NCI-H748 treated with DMSO at 0.1 percent for 48 hours (cell line): ENCODE data around the gene FKBP8.
A peak's percentile ranks its signal among the peaks of the same experiment; 100 is the strongest.
"Not testable (repeated sequence)": the region's sequence is repeated elsewhere in the genome, so short reads cannot be mapped to it uniquely, and the experiment has no call there.

Experiments
- DNase-seq: peaks from one replicate; lab custom pipeline; 2025; lab: John Stamatoyannopoulos, UW

Gene FKBP8

DNA sequence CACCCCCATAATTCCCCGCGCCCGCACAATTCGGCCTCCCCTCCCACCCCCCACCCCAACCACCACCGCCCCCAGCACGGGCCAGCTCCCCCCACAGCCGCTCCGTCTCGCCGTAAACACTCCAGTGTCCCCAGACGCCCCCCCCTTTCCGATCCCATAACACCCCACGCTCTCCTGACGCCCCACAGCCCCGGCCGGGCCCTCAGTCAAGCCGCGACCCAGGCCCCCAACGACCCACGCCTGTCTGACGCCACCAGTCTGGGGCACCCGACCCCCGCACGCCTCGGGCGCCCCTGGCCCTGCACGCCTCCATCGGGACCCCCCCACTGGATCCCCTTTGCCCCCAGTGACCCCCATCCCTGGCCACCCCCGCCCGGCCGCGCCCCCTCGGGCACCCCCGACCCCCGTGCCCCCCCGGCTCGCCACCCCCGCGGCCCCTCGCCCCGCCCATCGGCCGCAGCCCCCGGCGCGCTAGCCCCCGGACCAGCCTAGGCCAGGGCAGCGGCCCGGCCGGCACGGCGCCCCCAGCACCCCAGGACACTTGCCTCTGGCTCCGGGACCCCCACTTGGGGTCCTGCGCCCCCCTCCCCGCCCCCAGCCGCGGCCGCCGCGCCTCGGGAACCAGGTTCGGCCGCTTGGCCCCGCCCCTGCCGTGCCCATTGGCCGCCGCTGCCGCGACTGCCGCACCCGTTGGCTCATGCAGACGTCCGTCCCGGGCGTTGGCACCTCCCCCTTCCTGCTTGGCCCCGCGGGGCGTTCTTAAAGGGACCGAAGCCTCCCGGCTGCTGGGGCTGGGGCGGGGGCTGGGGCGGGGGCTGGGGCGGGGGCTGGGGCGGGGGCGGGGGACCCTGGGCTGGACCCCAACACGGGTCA is at the start of gene FKBP8:
Gene FKBP8, minus strand, starts transcription at position 633 of the 873 bp plus-strand sequence. CDS start 1,603 bp downstream, outside the sequence.
- DNase-seq = peak; percentile 49

DNA sequence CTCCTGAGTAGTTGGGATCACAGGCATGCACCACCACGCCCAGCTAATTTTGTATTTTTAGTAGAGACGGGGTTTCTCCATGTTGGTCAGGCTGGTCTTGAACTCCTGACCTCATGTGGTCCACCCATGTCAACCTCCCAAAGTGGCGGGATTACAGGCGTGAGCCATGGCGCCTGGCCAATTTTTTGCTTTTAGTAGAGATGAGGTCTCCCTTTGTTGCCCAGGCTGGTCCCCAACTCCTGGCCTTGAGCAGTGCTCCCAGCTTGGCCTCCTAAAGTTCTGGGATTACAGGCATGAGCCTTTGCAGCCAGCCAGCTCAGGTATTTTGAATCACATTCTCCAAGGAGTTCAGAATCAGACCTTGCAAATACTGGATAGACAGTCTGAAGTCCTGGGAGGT is 49.4 kb upstream of the FKBP8 start:
- DNase-seq = not testable (repeated sequence)

DNA sequence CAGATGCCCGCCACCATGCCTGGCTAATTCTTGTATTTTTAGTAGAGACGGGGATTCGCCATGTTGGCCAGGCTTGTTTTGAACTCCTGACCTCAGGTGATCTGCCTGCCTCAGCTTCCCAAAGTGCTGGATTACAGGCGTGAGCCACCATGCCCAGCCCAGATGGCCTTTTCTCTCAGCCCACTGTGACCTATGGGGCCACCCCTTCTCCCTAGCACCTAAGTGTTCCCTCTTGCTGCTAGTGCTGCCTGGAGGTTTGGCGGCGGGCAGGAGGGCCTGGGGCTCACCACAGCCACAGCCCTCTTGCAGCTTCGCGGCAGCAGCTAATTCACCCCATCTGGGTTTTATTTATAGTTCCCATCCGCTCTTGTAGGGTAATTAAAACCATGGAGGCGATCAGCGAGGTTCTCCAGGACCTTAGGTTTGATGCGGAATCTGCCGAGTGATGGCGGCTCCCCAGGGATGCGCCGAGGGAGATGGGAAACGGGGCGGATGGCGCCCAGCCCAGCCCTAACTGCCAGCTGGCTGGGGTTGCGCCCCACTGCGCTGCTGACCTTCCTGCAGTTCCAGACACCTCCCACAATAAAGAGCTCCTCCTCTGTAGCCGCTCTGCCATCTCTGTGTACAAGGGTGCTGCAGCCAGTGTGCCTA is 48.5 kb upstream of the FKBP8 start:
- no peak for DNase-seq

DNA sequence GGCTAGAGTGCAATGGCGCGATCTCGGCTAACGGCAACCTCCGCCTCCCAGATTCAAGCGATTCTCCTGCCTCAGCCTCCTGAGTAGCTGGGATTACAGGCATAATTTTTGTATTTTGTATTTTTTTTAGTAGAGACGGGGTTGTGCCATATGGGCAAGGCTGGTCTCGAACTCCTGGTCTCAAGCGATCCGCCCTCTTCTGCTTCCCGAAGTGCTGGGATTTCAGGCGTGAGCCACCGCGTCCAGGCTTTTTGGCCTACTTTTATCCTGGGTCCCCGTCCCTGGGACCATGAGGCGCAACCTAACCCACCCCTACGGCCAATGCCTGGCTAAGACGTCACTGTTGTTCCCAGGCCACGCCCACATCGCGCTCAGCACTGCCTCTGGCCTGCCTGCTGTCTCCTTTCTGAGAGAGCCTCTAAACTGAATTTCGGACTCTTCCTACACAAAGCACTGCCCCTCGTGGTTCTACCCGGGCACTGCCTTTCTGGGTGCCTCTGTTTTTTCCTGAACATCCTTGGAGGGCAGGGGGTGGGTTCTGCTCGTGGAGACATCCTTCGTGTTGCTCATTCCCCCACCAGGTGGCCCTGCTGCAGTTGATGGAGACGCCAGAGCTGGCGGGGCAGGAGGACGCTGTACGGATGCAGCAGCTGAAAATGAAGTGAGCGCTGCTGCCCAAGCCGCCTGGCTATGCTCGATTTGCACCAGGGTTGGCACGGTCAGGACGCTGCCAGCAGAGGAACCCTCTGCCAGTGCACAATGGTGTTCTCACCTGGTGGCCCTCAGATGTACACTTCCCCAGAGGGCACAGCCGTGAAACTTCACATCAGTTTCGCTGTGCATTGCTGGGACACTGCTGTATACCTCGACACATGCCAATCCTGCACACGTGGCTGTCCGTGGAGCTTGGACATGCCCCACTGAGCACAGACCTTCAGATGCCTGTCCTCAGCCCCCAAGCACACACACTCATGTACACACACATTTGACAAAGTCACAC is 47.2 kb upstream of the FKBP8 start:
- peak; percentile 88 for DNase-seq

DNA sequence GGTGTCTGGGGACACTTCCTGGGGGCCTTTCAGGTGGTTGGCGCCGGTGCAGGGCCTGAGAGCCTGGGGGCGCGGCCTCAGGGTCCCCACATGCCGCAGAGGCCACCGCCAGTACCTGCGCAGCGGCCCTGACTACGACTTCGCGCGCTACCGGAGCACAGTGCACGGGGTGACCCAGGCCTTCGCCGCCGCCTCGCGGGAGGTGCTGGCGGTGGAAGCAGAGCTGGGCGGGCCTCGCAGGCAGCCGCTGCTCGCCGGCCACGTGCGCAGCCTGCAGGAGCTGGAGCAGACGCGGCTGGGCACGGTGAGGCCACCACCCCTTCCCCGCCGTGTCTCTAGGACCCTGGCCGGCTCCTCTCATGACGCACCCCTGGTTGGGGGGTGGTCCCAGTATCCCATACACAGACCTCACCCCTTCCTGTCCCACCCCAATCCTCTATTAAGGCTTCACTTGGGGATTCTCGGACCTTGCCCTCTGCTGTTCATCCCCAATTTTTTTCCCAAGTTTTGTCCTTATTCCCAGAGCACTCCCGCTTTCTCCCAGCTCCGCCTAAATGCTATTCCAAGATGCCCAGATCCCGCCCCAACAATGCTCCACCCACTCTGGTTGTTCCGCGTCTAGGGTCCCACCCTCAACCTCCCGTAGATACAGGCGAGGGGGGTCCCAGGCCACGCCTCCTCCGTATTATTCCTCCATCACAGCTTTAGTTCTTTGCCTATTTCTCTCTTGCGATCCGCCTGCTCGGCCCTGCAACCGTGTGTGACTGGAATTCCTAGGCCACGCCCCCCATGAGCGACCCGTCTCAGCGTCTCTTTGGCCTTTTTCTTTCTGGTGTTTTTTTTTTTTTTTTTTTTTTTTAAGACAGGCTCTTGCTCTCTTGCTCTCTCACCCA is 46.3 kb upstream of the FKBP8 start:
- peak; percentile 78 for DNase-seq

DNA sequence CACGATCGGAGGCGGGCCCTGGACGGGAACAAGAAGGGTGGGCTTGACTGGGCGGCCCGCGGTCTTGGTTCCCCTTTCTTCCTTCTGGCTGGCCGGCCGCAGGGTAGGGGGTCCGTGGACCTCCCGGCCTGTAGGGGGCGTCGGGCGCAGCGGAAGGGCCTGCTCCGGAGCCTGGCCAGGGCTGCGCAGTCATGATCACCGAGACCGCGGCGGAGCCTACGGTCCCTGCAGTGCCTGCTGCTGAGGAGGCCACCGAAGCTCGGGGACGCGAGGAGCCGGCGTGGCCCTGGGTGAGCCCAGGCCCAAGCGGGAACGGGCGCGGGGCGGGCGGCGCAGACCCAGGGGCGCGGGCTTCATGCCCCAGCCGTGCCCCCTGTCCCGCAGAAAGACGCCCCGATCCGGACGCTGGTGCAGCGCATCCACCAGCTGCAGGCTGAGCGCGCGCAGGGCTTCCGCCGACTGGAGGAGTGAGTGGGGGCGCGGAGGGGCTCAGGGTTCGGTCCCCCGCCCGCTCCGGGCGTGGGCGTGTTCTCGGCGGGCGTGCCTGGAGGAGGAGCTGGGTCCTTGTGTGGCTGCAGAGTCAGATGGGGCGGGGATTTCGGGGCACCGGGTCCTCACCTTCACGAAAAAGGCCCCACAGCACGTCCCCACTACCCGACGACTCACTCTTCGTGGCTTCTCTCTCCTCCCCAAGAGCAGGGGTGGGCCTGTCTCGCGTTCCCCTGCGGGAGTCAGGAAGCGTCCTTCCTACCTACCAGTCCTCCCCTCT is 45.4 kb upstream of the FKBP8 start, which contains the start of gene REX1BD:
Gene REX1BD, plus strand, starts transcription at position 188 of the 769 bp plus-strand sequence. Its CDS starts 4 bp downstream, at position 192.
- DNase-seq = peak; percentile 53

DNA sequence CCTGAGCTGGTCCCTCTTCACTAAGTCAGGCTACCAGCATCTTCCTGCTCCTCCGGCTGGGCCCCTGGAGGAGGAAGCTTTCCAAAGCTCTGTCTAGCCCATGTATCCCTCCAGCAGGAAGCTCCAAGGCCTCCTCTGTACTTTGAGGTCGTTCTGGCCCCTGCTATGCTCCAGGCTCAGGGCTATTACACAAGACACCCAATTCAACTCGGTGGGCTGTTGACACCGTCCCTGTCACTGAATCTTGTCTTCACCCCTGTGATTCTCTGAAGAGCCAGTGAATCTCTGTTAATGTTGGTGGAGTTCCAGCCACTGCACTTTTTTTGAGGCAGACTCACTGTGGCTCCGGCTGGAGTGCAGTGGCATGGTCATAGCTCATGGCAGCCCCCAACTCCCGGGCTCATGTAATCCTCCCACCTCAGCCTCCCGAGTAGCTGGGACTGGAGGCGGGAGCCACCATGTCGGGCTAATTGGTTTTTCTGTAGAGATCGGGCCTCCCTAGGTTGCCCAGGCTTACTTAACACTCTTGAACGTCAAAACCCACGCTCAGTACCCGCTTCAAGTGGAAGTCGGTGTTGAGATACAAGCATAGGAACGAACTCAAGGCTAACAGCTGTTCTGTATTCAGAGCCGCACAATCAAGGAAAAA is 44.7 kb upstream of the FKBP8 start:
- no peak for DNase-seq

DNA sequence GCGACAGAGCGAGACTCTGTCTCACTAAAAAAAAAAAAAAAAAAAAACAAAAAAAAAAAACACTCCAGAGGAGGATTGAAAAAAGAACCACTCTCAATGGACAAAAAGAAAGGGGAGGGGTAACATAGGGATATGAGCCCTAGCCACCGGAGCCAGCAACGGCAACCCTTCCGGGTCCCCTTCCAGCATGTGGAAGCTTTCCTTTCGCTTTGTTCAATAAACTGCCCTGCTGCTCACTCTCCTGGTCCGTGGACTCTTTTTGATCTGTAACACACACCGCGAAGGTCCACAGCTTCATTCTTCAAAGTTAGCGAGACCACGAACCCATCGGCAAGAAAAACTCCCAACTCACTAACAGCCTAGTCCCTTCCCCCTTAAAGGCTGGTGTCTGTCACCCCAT is 44.2 kb upstream of the FKBP8 start:
- DNase-seq = no peak

DNA sequence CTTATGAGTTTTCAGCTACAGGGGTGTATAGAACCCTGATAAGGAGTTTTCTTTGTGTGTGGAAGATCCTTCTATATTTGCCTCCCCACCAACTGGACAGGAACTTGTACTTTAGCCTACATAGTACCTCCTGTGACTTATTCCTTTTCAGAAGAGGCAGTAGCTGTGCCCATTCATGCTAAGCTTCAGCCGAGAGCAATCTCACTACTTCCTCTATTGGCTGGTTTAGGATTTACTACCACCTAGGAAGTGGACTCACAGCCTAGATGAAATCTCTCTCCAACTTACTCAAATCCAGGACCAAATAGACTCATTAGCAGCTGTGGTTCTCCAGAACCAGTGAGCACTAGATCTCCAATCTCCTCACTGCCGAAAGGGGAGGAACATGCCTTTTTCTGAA is 42.9 kb upstream of the FKBP8 start:
- no peak for DNase-seq

DNA sequence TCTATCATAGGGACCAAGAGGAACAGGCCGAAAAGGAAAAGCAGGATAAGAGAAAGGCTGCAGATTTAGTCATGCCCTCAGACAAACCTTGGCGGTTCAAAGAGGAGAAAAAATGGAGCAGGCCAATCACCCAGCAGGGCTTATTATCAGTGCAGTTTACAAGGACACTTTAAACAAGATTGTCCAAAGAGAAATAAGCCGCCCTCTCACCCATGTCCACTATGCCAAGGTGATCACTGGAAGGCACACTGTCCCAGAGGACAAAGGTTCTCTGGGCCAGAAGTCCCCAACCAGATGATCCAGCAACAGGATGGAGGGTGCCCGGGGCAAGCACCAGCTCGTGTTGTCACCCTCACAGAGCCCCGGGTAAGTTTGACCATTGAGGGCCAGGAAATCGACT is 36.9 kb upstream of the FKBP8 start:
- no peak for DNase-seq

DNA sequence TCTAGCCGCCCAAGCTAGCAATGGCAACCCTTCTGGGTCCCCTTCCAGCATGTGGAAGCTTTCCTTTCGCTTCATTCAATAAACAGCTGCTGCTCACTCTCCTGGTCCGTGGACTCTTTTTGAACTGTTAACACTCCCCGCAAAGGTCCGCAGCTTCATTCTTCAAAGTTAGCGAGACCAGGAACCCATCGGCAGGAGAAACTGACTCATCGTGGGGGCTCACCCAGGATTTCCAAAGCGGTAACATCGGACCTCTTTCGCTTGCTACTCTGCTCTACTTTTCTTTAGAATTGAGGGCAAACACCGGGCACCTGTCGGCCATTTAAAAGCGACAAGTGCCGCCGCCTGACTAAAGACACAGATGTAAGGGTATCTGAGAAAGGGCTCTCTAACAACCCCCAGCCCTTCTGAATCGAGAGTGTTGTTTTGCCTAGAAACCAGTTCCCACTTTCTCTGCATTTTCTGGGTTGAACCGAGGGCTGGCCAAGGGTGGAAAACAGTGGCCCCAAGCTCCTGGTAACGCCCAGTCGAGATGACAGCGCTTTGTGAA is 34.1 kb upstream of the FKBP8 start:
- DNase-seq = no peak

DNA sequence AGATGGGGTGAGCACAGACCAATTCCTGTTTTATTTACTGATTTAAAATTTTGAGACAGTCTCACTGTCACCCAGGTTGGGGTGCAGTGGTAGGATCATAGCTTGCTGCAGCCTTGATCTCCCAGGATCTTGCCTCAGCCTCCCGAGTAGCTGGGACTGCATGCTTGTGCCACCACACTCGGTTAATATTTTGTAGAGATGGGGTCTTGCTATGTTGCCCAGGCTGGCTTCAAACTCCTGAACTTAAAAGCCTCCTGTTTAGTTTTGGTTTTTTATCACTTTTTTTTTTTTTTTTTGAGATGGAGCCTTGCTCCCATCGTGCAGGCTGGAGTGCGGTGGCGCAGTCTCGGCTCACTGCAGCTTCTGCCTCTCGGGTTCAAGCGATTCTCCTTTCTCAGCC is 33.0 kb upstream of the FKBP8 start:
- DNase-seq = no peak

DNA sequence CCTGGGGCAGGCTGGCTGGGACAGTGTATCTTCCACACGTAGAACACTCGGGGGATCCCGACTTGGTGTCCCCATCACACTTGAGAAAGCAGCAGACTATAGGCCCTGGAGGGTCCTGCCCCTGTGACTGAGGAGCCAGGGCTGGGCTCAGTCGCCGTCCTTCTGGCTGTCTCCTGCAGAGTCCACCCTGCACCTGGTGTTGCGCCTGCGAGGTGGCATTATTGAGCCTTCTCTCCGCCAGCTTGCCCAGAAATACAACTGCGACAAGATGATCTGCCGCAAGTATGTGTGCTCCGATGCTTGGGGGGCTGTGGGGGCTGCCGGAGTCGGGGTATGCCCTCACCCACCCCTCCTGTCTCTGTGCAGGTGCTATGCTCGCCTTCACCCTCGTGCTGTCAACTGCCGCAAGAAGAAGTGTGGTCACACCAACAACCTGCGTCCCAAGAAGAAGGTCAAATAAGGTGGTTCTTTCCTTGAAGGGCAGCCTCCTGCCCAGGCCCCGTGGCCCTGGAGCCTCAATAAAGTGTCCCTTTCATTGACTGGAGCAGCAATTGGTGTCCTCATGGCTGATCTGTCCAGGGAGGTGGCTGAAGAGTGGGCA is 31.4 kb upstream of the FKBP8 start:
- DNase-seq = no peak

DNA sequence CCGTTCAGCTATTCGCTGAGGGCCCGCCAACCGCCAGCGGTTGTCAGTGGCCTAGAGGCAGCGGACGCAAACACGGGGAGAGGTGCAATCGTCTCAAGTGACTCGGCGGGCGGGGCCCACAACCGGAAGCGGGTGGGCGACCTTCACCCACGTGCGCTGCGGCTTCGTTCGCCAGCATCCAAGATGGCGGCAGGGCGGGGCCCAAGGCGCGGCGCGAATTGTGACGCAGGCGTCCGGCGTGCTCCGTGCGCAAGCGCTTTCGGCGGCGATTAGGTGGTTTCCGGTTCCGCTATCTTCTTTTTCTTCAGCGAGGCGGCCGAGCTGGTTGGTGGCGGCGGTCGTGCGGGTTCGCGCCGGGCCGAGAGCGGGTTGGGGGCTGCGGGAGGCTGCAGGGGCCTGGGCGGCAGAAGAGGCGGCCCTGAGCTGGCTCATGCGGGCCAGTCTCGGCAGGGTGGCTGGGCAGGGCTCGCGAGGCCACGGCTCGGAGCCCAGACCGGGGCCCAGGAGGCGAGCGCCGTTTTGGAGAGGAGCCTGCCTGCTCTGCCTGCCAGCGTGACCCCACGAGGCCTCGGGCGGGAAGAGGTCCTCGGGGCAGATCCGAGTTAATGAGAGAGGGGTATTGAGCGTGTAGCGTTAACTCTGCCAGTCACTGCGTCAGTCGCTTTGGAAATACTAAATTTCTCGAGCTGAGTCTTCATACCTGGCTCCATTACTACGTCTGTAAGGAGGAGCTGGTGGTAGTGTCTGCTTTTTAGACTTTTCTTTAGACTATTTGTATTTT is 28.4 kb upstream of the FKBP8 start, which contains the start of gene UBA52:
Gene UBA52, plus strand, starts transcription at position 294 of the 781 bp plus-strand sequence. CDS start 1,444 bp downstream, outside the sequence.
- peak; percentile 86 for DNase-seq

DNA sequence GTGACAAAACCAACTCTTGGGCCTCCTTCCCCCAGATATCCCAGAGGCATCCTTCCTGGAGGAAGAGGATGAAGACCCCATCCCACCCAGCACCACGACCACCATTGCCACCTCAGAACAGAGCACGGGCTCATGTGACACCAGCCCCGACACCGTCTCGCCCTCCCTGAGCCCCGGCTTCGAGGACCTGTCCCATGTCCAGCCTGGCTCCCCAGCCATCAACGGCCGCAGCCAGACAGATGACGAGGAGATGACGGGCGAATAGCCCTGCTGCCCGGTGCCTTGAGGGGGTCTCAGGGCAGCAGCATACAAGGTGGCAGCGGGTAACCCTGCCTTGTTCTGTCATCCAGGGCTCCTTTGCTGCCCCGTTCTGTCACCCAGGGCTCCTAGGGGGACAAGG is 25.0 kb upstream of the FKBP8 start:
- DNase-seq = no peak

DNA sequence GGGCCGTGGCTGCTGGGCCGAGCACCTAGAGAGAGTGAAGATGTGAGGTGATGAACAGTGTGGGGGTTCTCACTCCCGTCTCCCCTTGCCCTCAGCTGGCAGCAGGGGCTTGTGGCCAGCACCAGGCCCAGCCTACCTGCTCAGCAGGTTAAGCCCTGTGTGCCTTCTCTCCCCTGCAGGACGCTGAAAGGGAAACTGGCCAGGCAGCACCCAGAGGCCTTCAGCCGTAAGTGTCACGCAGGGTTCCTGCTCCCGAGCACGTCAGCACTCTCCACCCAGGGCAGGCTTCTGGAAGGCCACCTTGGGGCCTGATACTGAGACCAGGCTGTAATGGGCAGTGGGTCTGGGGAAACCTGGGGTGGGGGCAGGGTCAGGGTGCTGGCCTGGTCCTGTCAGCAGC is 23.6 kb upstream of the FKBP8 start:
- no peak for DNase-seq

DNA sequence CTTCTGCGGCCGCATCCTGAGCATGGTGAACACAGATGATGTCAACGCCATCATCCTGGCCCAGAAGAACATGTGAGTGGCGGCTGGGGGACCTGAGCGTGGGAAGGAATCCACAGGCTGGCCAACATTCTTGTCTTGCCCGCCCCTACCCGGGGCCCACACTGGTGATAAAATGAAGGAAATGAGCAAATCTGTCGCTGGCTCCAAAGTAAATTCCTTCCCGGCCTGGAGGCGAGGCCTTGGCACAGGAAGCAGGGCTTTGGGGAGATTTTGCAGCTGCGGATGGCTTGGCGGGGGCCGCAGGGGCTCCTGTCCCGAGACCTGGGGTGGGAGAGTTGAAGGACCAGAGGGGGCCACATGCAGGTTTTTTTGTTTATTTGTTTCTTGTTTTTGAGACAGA is 18.7 kb upstream of the FKBP8 start:
- DNase-seq = no peak

DNA sequence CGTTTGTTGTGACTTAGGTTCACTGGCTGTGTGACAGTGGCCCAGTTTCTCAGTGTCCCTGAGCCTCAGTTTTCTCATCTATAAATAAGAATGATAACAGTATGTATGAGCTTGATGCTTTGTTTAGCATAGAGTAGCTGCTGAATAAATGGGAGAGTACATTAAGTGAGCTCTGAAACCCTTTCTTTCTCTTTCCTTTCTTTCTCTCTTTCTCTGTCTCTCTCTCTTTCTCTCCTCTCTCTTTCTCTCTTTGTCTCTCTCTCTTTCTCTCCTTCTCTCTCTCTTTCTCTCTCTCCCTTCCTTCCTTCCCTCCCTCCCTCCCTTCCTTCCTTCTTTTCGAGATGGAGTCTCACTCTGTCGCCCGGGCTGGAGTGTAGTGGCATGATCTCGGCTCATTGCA is 16.3 kb upstream of the FKBP8 start:
- DNase-seq = no peak
